ENCODE data around the gene PDE6H. TPM values are rescaled to one million over a fixed set of nuclear protein-coding genes. Genes with fewer than 3 reads are reported as not detected.

PDE6H gene
- total RNA-seq, 1 donor from 2014 or later = not detected

Other genes starting within 250 kb of the PDE6H start
- 128 and 134 TPM in 2 replicates for gene WBP11, start 169.6 kb upstream of the PDE6H start, total RNA-seq
- 2.2 and 2.8 TPM in 2 replicates for gene C12orf60, start 169.4 kb upstream of the PDE6H start, total RNA-seq
- not detected in 2 replicates for gene SMCO3, start 158.9 kb upstream of the PDE6H start, total RNA-seq
- not detected in 2 replicates for gene ART4, start 129.5 kb upstream of the PDE6H start, total RNA-seq
- gene MGP, start 87.2 kb upstream of the PDE6H start, total RNA-seq = not detected in 2 replicates
- 3.2 and 4.7 TPM in 2 replicates for gene ERP27, start 34.5 kb upstream of the PDE6H start, total RNA-seq
- 535 and 561 TPM in 2 replicates for gene ARHGDIB, start 11.4 kb upstream of the PDE6H start, total RNA-seq
- not detected in 2 replicates for gene RERG, start 248.4 kb downstream of the PDE6H start, total RNA-seq

All from activated T-helper 2 cell treated with anti-CD3 and anti-CD28 coated beads, Interferon-gamma antibody, Interleukin-2, Interleukin-4, amounts not matched to agents 10 μg/mL and 5 μg/mL and 100 μg/mL, durations not matched to agents 14 hours and 24 hours and 36 hours (primary cell).